Effector CD4-positive, alpha-beta T cell (primary cell): ENCODE results near the gene PITRM1.

Experiments used
- DNase-seq: peaks from one replicate; pipeline ENCODE4 v3.0.0-alpha.2; 2020

The PITRM1 gene

DNA sequence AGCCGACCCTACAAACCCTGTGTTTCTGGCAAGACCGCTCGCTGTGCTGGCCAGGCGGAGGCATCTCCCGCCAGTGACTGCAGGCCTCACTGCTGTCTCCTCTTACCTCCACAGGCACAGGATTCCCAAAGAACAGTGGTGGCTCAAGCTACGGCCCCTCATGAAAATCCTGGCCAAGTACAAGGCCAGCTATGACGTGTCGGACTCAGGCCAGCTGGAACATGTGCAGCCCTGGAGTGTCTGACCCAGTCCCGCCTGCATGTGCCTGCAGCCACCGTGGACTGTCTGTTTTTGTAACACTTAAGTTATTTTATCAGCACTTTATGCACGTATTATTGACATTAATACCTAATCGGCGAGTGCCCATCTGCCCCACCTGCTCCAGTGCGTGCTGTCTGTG, 36.2 kb downstream of the PITRM1 start:
- no peak for DNase-seq

DNA sequence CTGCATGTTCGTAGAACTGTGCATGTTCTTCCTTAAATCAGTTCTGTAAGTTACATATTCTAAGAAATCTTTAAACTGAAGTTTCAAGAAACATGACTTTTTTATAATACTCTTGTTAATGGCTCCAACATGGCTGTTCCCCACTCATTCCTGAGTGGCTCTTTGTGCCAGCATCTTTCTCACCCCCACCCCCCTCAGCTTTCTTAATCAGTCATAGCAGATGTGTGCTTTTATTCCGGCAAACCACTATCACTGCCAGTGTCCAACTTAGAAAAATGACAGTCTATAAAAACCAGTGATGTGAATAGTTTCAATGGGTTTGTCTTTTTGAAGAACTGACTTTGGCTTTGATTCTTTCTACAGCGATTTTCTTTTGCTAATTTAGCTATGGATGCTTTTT, 37.6 kb downstream of the PITRM1 start:
- no peak for DNase-seq

DNA sequence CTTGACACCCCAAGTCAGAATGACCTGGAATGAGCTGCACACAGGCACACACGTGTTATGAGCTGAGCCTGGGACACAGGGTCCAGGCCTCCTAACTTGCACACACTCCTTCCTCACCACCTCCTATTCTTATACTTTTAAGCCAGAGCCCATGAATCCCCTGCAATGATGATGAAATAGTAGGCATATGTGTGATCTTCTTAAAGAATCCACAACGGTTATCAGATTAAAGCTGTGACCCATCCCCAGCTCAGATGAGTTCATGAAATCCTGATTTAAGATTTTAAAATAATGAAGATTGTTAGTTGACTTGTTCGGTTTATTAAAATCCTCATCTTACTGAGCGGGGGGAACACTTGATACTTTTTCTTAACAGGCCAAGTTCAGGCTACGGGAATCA, 38.6 kb downstream of the PITRM1 start:
- no peak for DNase-seq

DNA sequence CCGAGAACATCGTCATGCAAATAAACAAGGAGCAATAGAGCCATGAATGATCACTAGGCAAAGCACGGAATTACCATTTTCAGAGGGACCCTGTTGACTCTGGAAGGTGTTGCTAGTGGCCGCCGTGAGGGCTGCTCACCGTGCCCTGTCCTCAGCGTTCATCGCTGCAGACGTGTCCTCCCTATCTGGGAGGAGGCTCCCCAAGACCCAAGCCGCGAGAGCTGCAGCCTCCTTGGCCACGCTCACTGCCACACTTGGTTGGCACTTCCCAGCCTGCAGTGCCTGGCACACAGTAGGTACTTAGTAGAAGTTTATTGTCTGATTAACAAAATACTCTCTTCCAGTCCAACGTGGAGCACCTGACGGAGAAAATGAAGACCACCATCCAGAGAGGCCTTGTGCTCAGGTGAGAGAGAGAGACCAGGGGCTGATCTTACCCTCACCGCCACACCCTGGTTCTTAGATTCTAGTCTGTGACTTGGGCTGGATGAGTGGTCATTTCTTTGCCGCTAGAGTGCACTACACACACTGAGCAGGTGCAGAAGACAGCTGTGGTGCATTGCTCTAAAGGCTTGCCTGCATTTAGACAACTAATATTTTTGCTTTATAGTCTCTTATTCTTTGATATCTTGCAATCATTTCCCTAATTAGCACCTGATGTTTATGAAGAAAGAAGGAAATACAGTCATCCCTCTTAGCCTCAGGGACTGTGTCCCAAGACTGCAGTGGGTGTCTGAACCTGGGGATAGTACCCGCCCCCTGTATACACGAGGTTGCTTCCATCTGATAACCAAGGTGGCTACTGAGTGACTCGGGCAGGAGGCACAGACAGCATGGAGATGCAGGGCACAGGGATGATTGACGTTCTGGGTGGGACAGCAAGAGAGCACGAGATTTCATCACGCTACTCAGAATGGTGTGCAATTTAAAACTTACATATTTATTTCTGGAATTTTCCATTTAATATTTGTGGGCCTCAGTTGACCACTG, 40.3 kb downstream of the PITRM1 start:
- DNase-seq = no peak

DNA sequence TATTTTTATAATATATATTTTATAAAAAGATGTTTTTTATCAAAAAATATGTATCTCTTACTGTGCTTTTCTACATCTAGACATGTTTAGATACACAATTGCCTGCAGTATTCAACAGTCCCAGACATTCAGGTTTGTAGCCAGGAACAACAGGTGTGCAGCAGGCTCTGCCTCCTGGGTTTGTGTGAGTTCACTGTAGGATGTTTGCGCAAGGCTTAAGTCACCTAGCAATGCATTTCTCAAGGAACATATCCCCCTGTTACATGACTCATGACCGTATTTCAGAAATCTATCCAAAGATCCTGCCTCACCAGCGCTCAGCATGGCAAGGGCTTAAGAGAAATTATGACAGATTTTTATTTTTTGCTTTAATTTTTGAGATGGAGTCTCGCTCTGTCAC, 41.5 kb downstream of the PITRM1 start:
- no peak for DNase-seq

DNA sequence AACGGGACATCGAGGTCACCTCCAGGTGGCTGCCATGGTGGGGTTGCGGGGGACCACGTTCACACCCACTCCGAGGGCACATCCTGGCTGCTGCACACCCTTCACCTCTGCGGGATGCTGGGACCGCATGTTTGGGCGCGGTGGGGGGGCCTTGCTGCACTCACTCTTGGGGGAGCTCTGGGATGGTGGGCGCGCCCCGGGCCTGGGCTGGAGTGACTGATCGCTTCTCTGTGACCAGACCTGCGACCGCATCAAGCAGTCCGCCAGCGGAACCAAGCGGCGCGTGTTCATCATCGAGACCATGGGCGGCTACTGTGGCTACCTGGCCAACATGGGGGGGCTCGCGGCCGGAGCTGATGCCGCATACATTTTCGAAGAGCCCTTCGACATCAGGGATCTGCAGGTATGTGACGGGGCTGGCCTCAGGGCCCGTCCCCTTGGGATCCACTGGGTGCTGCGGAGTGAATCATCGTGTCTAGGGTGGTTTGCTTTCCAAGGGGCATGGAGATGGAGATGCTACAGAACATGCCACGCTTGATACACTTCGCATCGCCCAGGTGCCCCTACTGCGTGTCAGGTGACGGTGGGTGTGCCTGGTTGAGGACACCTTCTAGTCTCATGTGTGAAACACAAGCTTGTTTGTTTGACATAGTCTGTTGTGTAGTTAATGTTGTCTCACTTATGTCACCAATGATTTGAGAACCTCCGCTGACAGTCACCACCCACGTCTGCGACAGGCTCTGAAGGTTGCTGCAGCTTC, 42.8 kb downstream of the PITRM1 start:
- no peak for DNase-seq

DNA sequence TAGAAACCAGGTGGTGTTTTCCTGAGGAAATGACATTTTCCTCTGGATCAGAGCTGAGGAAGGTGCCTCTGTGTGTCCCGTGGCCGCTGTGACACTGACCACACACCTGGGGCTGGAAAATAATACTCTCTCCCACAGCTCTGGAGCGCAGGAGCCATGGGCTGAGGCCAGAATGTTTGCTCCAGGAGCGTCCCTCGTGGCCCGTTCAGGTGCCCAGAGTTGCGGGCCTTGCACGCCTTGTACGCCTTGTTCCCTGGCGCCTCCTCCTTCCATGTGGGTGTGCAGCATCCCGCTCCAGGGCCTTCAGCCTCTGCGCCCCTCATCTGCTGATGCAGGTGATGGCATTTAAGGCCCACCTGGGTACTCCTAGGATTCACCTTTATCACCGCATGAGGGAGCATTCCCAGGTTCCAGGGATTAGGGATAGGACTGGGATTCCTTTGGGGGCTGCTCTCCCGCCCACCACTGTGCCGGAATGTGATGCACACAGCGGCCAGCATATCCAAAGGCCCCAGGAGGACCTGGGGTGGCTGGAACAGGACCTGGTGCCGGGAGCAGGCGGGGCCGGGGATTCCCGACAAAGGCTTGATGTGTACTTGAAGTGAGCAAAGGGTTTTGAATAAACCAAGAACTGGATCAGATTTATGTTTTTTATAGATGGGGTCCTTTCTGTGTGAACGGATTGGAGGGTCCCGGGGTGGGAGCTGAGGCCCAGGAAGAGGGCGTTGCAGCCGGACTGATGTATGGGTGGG, 44.0 kb downstream of the PITRM1 start:
- DNase-seq = no peak

DNA sequence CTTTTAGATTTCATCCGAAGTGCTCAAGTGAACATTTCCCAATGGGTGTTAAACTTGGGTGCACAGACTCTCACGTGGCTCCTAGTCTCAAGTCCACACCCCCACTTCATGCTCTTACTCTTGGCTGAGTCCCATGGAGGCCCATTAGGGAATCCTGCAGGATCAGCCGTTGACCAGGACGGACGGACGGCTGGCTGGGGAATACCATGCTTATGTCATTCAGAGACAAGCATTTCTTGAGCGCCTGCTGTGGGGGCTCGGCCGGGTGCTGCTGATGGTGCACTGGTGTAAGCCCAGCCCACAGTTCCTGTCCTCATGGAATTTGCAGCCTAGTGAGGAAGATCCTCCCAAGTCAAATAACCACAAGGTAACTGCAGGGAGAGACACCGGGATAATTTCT, 44.7 kb downstream of the PITRM1 start:
- no peak for DNase-seq

DNA sequence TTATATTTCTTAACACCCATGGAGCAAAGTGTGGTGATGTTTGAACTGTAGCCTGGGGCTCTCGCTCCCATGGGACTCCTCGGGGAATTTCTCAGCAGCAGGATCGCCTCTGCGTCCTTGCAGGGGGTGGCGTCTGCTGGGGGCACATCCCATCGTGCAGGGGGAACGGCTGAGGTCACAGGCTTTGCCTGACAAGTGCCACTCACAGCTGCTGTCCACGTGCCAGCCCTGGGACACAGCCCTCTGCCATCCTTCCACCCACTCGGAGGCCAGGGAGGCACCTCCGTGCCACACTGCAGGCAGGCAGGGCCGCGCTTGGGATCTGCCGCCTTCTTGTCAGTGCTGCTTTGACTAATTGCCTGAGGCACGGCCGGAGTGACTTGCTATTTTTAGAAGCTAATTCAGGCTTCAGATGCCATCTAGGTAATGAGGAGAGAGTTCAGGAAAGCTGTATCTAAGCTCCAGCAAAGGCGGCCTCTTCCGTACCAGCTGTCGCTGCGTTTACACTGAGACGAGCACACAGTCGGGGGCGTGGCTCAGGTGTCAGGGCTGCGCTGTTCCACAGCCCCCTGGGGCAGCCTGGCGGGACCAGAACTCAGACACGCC, 45.7 kb downstream of the PITRM1 start:
- no peak for DNase-seq

DNA sequence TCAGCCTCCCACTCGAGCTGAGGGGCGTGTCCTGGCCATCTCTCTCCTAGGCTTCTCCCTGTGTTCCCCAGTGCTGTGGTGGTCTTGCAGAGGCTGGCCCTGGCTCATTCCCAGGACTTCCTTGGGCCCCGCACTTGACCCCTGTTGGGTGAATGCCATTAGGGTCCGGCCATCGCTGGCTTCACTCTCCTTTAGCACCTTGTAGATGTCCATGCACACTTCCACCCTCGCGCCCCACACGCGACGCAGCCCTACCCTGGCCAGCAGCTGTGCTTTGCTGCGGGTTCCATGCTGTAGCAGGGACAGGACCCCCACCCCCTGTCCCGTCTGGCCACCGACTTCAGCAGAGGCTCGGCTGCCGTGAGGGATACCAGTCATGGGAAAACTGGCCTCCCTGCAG, 46.3 kb downstream of the PITRM1 start:
- DNase-seq = no peak

DNA sequence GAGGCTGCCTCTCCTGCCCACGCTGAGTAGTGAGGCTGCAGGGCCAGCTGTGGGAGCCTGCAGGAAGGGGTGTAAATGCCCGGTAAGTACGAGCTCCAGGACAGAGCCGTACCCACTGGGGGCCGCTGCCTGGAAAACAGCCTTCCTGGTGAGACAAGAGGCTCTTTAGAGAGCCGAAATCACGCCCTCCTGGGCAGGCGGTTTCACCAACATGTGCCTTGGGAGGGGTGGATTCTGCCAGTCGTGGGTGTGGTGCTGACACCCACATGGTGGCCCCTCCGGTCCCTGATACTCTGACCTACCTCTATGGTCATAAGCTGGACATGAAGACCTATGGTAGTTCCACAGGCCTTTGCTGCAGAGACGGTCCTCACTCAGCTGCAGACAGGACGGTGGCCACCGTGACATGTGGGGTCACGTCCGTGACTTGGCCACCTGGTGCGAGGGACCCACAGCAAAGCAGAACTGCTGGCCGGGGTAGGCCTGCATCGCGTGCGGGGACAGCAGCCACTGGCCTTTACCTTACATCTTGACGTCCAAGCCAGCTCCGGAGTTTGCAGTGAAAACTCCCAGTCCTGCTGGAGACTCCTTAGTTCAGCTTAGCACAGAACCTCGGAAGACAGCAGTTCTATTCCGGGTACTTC, 46.9 kb downstream of the PITRM1 start:
- no peak for DNase-seq

DNA sequence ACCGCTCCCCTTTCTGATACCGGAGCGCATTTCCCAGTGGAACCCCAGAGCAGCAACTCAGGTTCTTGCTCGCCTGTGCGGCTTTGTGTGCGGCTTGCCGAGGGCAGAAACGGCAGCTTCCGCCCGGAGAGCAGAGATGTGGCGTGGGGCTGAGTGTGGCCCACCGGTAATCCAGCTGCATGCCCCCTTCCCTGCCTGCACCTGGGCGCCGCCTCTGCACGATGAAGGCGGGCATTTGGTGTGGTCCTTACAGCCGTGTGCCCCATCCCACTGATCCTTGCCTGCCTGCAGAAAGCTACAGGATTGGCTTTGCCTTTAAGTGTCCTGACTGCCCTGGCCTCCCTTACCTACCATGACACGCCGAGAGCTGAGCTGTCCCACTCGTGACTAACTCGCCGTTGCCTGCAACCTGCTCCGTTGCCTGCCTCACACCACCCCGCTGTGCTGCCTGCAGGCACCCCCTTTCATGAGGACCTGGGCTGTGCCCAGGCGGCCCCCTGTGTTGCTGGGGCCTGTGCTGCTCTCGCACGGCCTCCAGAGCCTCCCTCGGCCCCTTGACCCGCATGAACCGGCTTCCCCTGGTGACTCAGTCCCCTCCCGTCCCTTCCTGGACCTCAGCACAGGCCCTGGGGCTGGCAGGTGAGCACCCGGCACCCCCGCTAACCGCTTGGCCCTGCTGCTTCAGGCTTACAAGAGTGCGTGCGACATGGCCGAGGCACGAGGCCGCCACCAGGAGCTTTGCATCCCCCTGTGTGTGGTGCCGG, 48.0 kb downstream of the PITRM1 start:
- DNase-seq = no peak

DNA sequence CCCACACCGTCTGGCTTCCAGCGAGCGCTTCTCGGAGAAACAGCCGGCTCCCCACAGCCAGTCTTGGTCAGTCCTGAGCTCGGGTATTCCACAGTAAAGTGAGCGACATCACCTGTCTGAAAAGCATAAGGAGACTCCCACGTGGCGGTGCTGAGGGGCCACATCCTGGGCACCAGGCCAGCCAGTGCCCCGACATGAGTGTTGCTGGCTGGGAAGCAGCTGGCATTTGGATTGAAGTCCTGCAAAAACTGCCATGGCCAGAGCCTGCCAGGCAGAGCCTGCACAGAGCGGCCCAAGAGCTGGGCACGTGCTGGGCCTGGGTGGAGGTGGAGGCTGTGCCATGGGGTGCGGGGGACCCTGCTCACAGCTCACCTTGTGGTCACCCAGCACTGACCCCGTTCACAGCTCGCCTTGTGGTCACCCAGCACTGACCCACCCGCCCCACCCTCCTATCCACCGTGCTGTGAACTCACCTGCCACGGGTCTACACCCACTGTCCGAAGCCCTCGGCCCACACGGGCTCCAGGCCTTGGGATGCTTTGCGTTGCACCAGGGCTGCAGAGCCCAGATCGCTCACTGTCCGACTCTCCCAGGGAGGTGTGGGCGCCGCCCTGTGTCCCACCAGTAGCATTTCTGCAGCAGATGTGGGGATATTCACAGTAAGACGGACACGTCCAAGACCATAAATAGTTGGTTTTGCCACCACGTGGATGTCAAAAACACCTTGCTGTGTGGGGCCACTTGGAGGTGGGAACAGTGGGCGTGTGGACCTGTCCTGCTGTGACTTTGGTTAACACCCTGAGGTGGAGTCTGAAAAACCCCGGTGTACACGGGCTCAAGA, 48.8 kb downstream of the PITRM1 start:
- DNase-seq = no peak

DNA sequence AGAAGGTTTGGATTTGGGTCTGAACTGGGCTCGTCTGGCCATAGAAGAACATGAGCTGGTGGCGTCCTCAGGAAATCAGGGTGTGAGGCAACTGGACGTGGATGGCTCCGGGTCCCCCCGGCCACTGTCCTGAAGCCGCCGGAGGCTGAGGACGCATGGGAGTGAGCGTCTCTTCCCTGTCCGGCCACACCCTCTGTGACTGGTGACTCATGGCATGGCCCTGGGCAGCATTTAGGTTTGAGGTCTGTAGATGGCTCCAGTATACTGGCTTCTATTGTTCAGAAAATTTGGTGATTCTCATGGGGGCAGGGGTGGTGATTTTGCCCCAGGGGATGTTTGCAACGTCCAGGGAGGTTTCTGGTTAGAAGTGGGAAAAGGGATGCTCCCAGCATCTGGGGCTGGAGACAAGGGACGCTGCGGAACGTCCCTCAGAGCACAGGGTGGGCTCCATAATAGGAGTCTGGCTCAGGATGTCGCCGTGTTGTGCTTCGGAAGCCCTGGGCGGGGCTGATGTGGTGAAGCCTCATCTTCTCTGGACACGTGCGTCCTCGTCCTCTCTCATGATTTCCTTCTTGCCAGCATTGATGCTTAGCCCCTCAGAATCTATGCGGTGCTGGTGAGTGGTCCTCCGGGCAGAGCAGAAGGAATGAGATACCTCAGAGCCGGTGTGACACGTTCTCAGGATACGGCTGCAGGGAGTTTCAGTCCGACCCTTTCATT, 49.9 kb downstream of the PITRM1 start:
- no peak for DNase-seq

DNA sequence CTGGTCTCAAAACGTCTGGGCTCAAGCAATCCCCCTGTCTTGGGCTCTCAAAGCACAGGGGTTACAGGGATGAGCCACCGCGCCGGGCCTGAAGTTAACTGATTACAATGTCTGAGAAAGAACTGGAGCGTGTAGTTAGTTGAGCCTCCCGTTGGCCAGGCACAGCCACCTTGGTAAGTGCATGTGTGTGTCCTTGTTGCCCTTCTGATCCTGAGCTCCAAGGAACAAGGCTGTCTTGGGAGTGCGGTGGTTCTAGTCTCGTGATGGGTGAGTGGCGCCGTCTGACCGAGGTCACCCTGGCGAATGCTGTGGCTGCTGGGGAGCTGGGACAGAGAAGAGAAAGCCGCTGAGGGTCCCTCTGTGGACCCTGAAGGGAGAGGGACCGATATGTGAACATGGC, 50.5 kb downstream of the PITRM1 start:
- DNase-seq = no peak

DNA sequence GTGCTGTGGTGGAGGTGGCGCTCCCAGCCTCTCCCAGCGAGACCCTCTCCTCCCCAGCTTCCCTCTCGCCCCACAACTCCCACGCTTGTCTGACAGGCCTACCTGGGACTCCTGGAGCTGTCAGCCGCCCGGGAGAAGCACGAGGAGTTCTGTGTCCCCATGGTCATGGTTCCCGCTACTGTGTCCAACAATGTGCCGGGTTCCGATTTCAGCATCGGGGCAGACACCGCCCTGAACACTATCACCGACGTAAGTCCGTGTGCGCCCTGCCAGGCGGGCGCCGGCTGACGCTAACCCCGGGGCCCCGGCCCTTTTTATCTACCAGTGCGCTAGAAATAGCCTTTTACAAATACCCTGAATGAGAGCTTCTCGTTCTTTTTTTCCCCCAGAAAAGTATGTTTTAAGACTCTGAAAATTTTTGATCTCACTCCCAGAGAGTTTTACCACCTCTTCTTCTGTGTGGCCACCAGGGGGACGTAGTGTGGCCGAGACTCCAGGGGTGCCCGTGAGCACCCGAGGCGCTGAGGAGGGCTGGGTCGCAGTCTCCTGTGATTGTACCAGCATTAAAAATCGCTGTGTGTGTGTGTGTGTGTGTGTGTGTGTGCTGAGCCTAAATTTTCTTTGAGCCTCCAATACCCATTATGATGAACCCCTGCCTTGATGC, 52.7 kb downstream of the PITRM1 start:
- DNase-seq = no peak

DNA sequence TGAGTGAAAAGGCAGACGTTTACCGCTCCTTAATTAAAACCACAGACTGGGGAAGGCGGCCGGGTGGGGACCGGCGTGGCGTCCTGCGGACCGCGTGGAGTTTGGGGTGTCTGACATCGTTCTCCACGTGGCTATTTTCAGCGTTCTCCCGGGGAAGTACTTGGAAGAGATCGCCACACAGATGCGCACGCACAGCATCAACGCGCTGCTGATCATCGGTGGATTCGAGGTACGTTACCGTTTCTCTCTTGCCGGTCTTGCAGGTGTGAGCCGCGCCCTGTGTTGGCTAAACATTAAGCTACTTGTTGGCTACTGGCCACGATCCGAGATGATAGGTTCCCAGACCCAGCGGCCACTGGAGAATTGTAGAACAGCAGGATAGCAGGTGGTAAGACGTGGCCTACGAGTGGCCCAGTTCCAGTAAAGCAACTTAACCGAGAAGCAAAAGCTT, 53.9 kb downstream of the PITRM1 start:
- no peak for DNase-seq

DNA sequence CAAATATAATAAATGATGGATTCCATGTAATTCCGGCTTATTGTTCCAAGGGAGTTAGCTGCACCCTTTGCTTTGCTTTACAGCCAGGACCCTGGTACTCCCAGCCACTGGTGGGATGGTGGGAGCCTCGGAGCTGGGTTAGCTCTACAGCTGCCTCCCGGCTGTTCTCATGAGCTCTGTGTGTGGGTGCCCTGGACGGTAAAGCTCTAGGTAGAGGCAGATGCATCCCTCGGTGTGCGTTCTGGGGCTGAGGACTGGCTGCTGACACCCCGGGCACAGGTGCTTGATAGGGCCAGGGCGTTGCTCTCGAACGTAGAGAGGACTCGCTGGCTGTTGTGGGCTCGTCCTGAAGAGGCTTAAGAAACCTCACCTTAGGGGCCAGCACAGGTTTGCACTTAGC, 55.1 kb downstream of the PITRM1 start:
- DNase-seq = no peak

DNA sequence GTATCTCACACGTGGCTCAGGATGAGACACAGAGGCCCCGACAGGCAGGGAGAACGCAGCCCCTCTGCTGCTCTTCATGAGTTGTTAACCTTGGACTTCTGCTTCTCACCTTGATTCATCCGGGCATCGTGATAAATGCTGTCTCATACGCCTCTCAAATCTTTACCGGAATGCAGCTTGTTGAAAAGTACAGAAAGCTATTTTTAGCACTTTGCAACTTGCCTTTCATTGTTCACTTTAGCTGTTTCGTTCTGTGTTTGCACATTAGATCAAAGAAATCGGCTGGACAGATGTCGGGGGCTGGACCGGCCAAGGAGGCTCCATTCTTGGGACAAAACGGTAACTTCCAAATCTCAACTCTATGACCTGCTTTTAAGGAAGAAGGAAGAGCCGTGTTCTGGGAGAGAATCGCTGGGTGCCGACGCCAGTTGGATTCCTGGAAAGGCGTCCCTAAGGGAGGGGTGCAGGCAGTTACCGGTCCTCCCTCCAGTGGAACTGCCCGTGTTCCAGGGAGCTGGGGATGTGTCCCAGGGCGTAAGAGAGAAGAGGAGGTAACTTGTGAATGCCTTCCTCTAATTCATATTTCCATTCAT, 56.0 kb downstream of the PITRM1 start:
- no peak for DNase-seq
